Testis (tissue), 2 donors: ENCODE data around the gene GYG2.

ENCODE experiments used
- CTCF ChIP-seq, 3 experiments: fragments of 450-650 bp in 2 of 3; fragments of 200-600 bp in 1 of 3; sonication (generic) in 1 of 3; IDR thresholded peaks; one replicate each; pipeline ENCODE4 v1.5.1; 2016 to 2019; ENCODE audit warnings: antibody characterized with exemption in 3 of 3, mild to moderate bottlenecking in 2 of 3, moderate library complexity in 1 of 3
- POLR2A ChIP-seq: fragments of 450-650 bp; IDR thresholded peaks from one replicate; pipeline ENCODE4 v1.6.1; 2017; ENCODE audit warnings: antibody characterized with exemption, mild to moderate bottlenecking, moderate library complexity

GRCh38 chrX:2785538-2785937, 43.2 kb upstream of the GYG2 start:
- TF ChIP-seq CTCF (IDR thresholded peaks at IDR 0.05) (no peak), POLR2A (no peak)
